Type B pancreatic cell (in vitro differentiated cells): Measurements from ENCODE around the gene CDH1. TPM values are rescaled to one million over a fixed set of nuclear protein-coding genes. Genes with fewer than 3 reads are reported as not detected.

Experiments
- DNase-seq: peaks from one replicate; pipeline ENCODE4 v3.0.0; 2021; ENCODE audit warnings: mixed read lengths; ENCODE audit not compliant: unreplicated experiment; ENCODE audit errors: extremely low spot score
- H3K27ac Mint-ChIP-seq: 2 replicates; pipeline ENCODE4 v1.8.0; 2021; ENCODE audit warnings: mild to moderate bottlenecking, mixed read lengths
- H3K27me3 Mint-ChIP-seq: 2 replicates; pipeline ENCODE4 v1.8.0; 2021; ENCODE audit warnings: mixed read lengths
- H3K36me3 Mint-ChIP-seq: 2 replicates; pipeline ENCODE4 v1.8.0; 2021; ENCODE audit warnings: mixed read lengths
- H3K4me1 Mint-ChIP-seq: one replicate; pipeline ENCODE4 v1.8.0; 2021; ENCODE audit warnings: mixed read lengths; ENCODE audit not compliant: unreplicated experiment
- H3K4me3 Mint-ChIP-seq: 2 replicates; pipeline ENCODE4 v1.8.0; 2021; ENCODE audit warnings: mild to moderate bottlenecking, mixed read lengths
- H3K9me3 Mint-ChIP-seq: 2 replicates; pipeline ENCODE4 v1.8.0; 2021; ENCODE audit warnings: mixed read lengths
- CTCF ChIP-seq: fragments of 200-600 bp; sonication (generic); conservative IDR thresholded peaks from 2 replicates; pipeline ENCODE4 v1.5.0; 2021; ENCODE audit warnings: antibody characterized with exemption, mild to moderate bottlenecking
- total RNA-seq: library from RNA; stranded (reverse); gene quantifications from 2 replicates; pipeline ENCODE4 v1.2.1, GENCODE V29; 2021; ENCODE audit warnings: low replicate concordance

The CDH1 gene
- total RNA-seq, 1 donor from 2014 or later: 190 TPM

GRCh38 chr16:68746951-68747350, 9.9 kb downstream of the CDH1 start:
- Mint-ChIP-seq H3K9me3 (no peaks in the 10 kb centered on the region), H3K4me3 (peak overlapping the region; percentile 20), H3K27me3 (no peaks in the 10 kb centered on the region), H3K36me3 (peaks cover 8% of the 10 kb centered on the region), H3K4me1 (peaks cover 22% of the 10 kb centered on the region), H3K27ac (peak overlapping the region; percentile 83)
- DNase-seq: no peak
- TF ChIP-seq CTCF: no peak

GRCh38 chr16:68749432-68749831, 12.3 kb downstream of the CDH1 start:
- DNase-seq: no peak
- H3K27ac Mint-ChIP-seq: peak overlapping the region; percentile 24
- peaks cover 13% of the 10 kb centered on the region for H3K36me3 Mint-ChIP-seq
- H3K4me1 Mint-ChIP-seq: peaks cover 20% of the 10 kb centered on the region
- no peak overlapping the region for H3K4me3 Mint-ChIP-seq
- H3K27me3 Mint-ChIP-seq: no peaks in the 10 kb centered on the region
- no peaks in the 10 kb centered on the region for H3K9me3 Mint-ChIP-seq
- no peak for TF ChIP-seq CTCF

- Mint-ChIP-seq H3K9me3 (no peaks in the 10 kb centered on the region), H3K27ac (peak overlapping the region; percentile 48), H3K36me3 (peaks cover 14% of the 10 kb centered on the region), H3K4me3 (peak overlapping the region; percentile 17), H3K27me3 (no peaks in the 10 kb centered on the region), H3K4me1 (peaks cover 14% of the 10 kb centered on the region)
- no peak for TF ChIP-seq CTCF
- no peak for DNase-seq
Measured at GRCh38 chr16:68750193-68750695, 13.2 kb downstream of the CDH1 start.

GRCh38 chr16:68751160-68751559, 14.1 kb downstream of the CDH1 start:
- H3K4me1 Mint-ChIP-seq: peaks cover 14% of the 10 kb centered on the region
- TF ChIP-seq CTCF: no peak
- no peaks in the 10 kb centered on the region for H3K9me3 Mint-ChIP-seq
- no peak overlapping the region for H3K4me3 Mint-ChIP-seq
- H3K36me3 Mint-ChIP-seq: peaks cover 14% of the 10 kb centered on the region
- peak overlapping the region; percentile 57 for H3K27ac Mint-ChIP-seq
- H3K27me3 Mint-ChIP-seq: no peaks in the 10 kb centered on the region
- DNase-seq: no peak

- Mint-ChIP-seq H3K27me3 (no peaks in the 10 kb centered on the region), H3K27ac (peak overlapping the region; percentile 90), H3K36me3 (peaks cover 11% of the 10 kb centered on the region), H3K9me3 (no peaks in the 10 kb centered on the region), H3K4me1 (peaks cover 19% of the 10 kb centered on the region), H3K4me3 (peak overlapping the region; percentile 22)
- no peak for TF ChIP-seq CTCF
- DNase-seq: no peak
Measured at GRCh38 chr16:68752602-68753001, 15.5 kb downstream of the CDH1 start.
